Trophoblast cell (in vitro differentiated cells and primary cell): ENCODE results near the gene NADK. TPM values are rescaled to one million over a fixed set of nuclear protein-coding genes. Genes with fewer than 3 reads are reported as not detected.

Experiments
- DNase-seq, 2 donors: peaks; one replicate each; pipeline ENCODE4 v3.0.0-alpha.2; 2016
- H2AFZ ChIP-seq: 2 replicates; pipeline ENCODE4 v1.6.1; 2013; ENCODE audit warnings: low read length, moderate library complexity, mild to moderate bottlenecking; ENCODE audit not compliant: insufficient read depth, poor library complexity
- H2AK5ac ChIP-seq: 2 replicates; pipeline ENCODE4 v1.6.1; 2013; ENCODE audit warnings: mild to moderate bottlenecking, low read length
- H2BK120ac ChIP-seq: 2 replicates; pipeline ENCODE4 v1.6.1; 2013; ENCODE audit warnings: low read length, mild to moderate bottlenecking, moderate library complexity; ENCODE audit not compliant: insufficient read depth, poor library complexity
- H2BK12ac ChIP-seq: 2 replicates; pipeline ENCODE4 v1.6.1; 2013; ENCODE audit warnings: mild to moderate bottlenecking, low read length, moderate library complexity
- H2BK5ac ChIP-seq: 2 replicates; pipeline ENCODE4 v1.6.1; 2013; ENCODE audit warnings: low read length, low read depth, moderate library complexity, mild to moderate bottlenecking; ENCODE audit not compliant: poor library complexity
- H3K14ac ChIP-seq: 2 replicates; pipeline ENCODE4 v1.6.1; 2013; ENCODE audit warnings: mild to moderate bottlenecking, low read length
- H3K18ac ChIP-seq: 2 replicates; pipeline ENCODE4 v1.6.1; 2013; ENCODE audit warnings: mild to moderate bottlenecking, low read length
- H3K23ac ChIP-seq: 2 replicates; pipeline ENCODE4 v1.6.1; 2013; ENCODE audit warnings: low read length
- H3K27ac ChIP-seq: 2 replicates; pipeline ENCODE4 v1.5.1; 2013; ENCODE audit warnings: low read depth, mild to moderate bottlenecking, inconsistent platforms, low read length, moderate library complexity
- H3K27me3 ChIP-seq: 2 replicates; pipeline ENCODE4 v1.6.1; 2013; ENCODE audit warnings: inconsistent platforms, mild to moderate bottlenecking, low read length, moderate library complexity; ENCODE audit not compliant: insufficient read depth
- H3K36me3 ChIP-seq, 2 experiments: 1 replicate in 1 of 2; 2 replicates in 1 of 2; pipeline ENCODE4 v1.6.1; 2013; ENCODE audit warnings: low read length in 2 of 2, mild to moderate bottlenecking in 2 of 2, moderate library complexity in 1 of 2; ENCODE audit not compliant: insufficient read depth in 2 of 2, control insufficient read depth in 1 of 2
- H3K4ac ChIP-seq: 2 replicates; pipeline ENCODE4 v1.6.1; 2013; ENCODE audit warnings: low read depth, mild to moderate bottlenecking, low read length, moderate library complexity
- H3K4me1 ChIP-seq, 2 experiments: 1 replicate in 1 of 2; 2 replicates in 1 of 2; pipeline ENCODE4 v1.6.1; 2013; ENCODE audit warnings: low read length in 2 of 2, mild to moderate bottlenecking in 2 of 2, moderate library complexity in 1 of 2; ENCODE audit not compliant: insufficient read depth in 2 of 2, control insufficient read depth in 1 of 2
- H3K4me2 ChIP-seq: 2 replicates; pipeline ENCODE4 v1.6.1; 2013; ENCODE audit warnings: inconsistent platforms, mild to moderate bottlenecking, low read length, moderate library complexity
- H3K4me3 ChIP-seq: 2 replicates; pipeline ENCODE4 v1.5.1; 2013; ENCODE audit warnings: mild to moderate bottlenecking, low read depth, low read length, inconsistent platforms
- H3K79me1 ChIP-seq: one replicate; pipeline ENCODE4 v1.6.1; 2013; ENCODE audit warnings: low read length
- H3K79me2 ChIP-seq: 2 replicates; pipeline ENCODE4 v1.6.1; 2013; ENCODE audit warnings: low read length, mild to moderate bottlenecking; ENCODE audit not compliant: control insufficient read depth, insufficient read depth, poor library complexity
- H3K9ac ChIP-seq: 2 replicates; pipeline ENCODE4 v1.6.1; 2013; ENCODE audit warnings: mild to moderate bottlenecking, low read length
- H3K9me3 ChIP-seq: 2 replicates; pipeline ENCODE4 v1.6.1; 2013; ENCODE audit warnings: low read depth, mild to moderate bottlenecking, control low read depth, inconsistent platforms, low read length; ENCODE audit not compliant: insufficient read depth
- H4K12ac ChIP-seq: 2 replicates; pipeline ENCODE4 v1.6.1; 2013; ENCODE audit warnings: low read depth, mild to moderate bottlenecking, low read length, moderate library complexity
- H4K8ac ChIP-seq: 2 replicates; pipeline ENCODE4 v1.6.1; 2013; ENCODE audit warnings: low read depth, mild to moderate bottlenecking, low read length, moderate library complexity
- H4K91ac ChIP-seq: one replicate; pipeline ENCODE4 v1.6.1; 2013; ENCODE audit warnings: low read depth, mild to moderate bottlenecking, low read length, moderate library complexity
- WGBS: extraction: QIAGEN DNeasy Blood & Tissue Kit; methylation state at CpG from one replicate; pipeline ENCODE4 v1.1.7; 2013; ENCODE audit warnings: missing lambda C conversion rate; ENCODE audit not compliant: insufficient read length, insufficient coverage; ENCODE audit errors: extremely low coverage; 5-methylcytosine and 5-hydroxymethylcytosine counted together
- polyA plus RNA-seq: library from polyadenylated mRNA; stranded (reverse); fragments of 200-250 nt; gene quantifications from 2 replicates; pipeline ENCODE4 v1.2.3, GENCODE V29; 2013

NADK gene
- 38.9 and 41.2 TPM in 2 replicates for polyA plus RNA-seq

- H3K9ac ChIP-seq = peak within 1 kb of the TSS; percentile 99
- H3K4me2 ChIP-seq = peak within 1 kb of the TSS; percentile 90
- H2AFZ ChIP-seq = peak within 1 kb of the TSS; percentile 83
- H4K8ac ChIP-seq = peak within 1 kb of the TSS; percentile 96
- peak within 1 kb of the TSS; percentile 99 for H3K18ac ChIP-seq
- H2BK120ac ChIP-seq = peak within 1 kb of the TSS; percentile 93
- H3K23ac ChIP-seq = no peak within 1 kb of the TSS
- H4K12ac ChIP-seq = peak within 1 kb of the TSS; percentile 92
- H3K9me3 ChIP-seq = no peaks in the 10 kb centered on the region
- peaks cover 14 to 30% of the 10 kb centered on the region in 2 experiments for H3K4me1 ChIP-seq
- peaks cover 18% of the 10 kb centered on the region for H3K79me2 ChIP-seq
- H2BK5ac ChIP-seq = peak within 1 kb of the TSS; percentile 84
- peaks cover 13% of the 10 kb centered on the region for H3K79me1 ChIP-seq
- no peaks in the 10 kb centered on the region for H3K36me3 ChIP-seq
- WGBS = no CpG with 5 or more reads among the region's 99 CpGs
- peak within 1 kb of the TSS; percentile 97 for H3K4ac ChIP-seq
- H4K91ac ChIP-seq = peak within 1 kb of the TSS; percentile 97
- peak within 1 kb of the TSS; percentile 87 for H3K27ac ChIP-seq
- peak within 1 kb of the TSS; percentile 100 for H3K14ac ChIP-seq
- H2BK12ac ChIP-seq = peak within 1 kb of the TSS; percentile 61
- peak; percentile 66 to 87 for DNase-seq
- peak within 1 kb of the TSS; percentile 99 for H2AK5ac ChIP-seq
- no peaks in the 10 kb centered on the region for H3K27me3 ChIP-seq
- peak within 1 kb of the TSS; percentile 99 for H3K4me3 ChIP-seq
Observed at GRCh38 chr1:1777950-1778662, at the start of gene NADK. NADK (minus strand) TSS chr1:1778470; CDS start chr1:1765406, 13,064 bp downstream.

- Histone ChIP-seq H3K14ac (no peak overlapping the region), H3K18ac (no peak overlapping the region), H2BK12ac (no peak overlapping the region), H3K4me1 (peaks cover 0 to 5% of the 10 kb centered on the region in 2 experiments), H3K4me3 (no peak overlapping the region), H3K79me1 (no peaks in the 10 kb centered on the region), H3K4ac (peak overlapping the region; percentile 8), H3K9ac (no peak overlapping the region), H3K36me3 (peaks cover 26 to 28% of the 10 kb centered on the region in 2 experiments), H3K27me3 (no peaks in the 10 kb centered on the region), H2BK5ac (no peak overlapping the region), H4K8ac (no peak overlapping the region), H3K27ac (no peak overlapping the region), H2AFZ (no peak overlapping the region), H3K79me2 (peaks cover 1% of the 10 kb centered on the region), H3K4me2 (no peak overlapping the region), H3K23ac (no peak overlapping the region), H4K91ac (no peak overlapping the region), H2AK5ac (no peak overlapping the region), H2BK120ac (no peak overlapping the region), H4K12ac (no peak overlapping the region), H3K9me3 (no peaks in the 10 kb centered on the region)
- WGBS = no CpG with 5 or more reads among the region's 14 CpGs
- DNase-seq = no peak
Observed at GRCh38 chr1:1827089-1827848, 49.0 kb upstream of the NADK start.

- Histone ChIP-seq H2BK12ac (no peak overlapping the region), H3K4me1 (peaks cover 0 to 5% of the 10 kb centered on the region in 2 experiments), H3K79me2 (no peaks in the 10 kb centered on the region), H3K18ac (no peak overlapping the region), H3K79me1 (no peaks in the 10 kb centered on the region), H2AFZ (no peak overlapping the region), H3K4ac (peak overlapping the region; percentile 19), H3K27me3 (no peaks in the 10 kb centered on the region), H4K12ac (peak overlapping the region; percentile 2), H3K9ac (no peak overlapping the region), H3K36me3 (peaks cover 27 to 30% of the 10 kb centered on the region in 2 experiments), H3K14ac (no peak overlapping the region), H2AK5ac (no peak overlapping the region), H2BK5ac (no peak overlapping the region), H2BK120ac (no peak overlapping the region), H3K4me2 (no peak overlapping the region), H4K91ac (no peak overlapping the region), H4K8ac (no peak overlapping the region), H3K27ac (no peak overlapping the region), H3K23ac (no peak overlapping the region), H3K4me3 (no peak overlapping the region), H3K9me3 (no peaks in the 10 kb centered on the region)
- WGBS = no CpG with 5 or more reads among the region's 9 CpGs
- no peak for DNase-seq
Observed at GRCh38 chr1:1826356-1827088, 48.3 kb upstream of the NADK start.

GRCh38 chr1:1825217-1825616 lies 46.9 kb upstream of the NADK start:
- DNase-seq = no peak
- H3K4ac ChIP-seq = no peak overlapping the region

More at GRCh38 chr1:1825217-1825616, 46.9 kb upstream of the NADK start:
- Histone ChIP-seq H2AFZ (no peak overlapping the region), H4K12ac (no peak overlapping the region), H2BK12ac (no peak overlapping the region), H2AK5ac (no peak overlapping the region), H4K8ac (no peak overlapping the region), H3K4me1 (peaks cover 0 to 5% of the 10 kb centered on the region in 2 experiments), H3K18ac (no peak overlapping the region), H3K79me2 (no peaks in the 10 kb centered on the region), H3K9me3 (no peaks in the 10 kb centered on the region), H3K9ac (no peak overlapping the region), H3K4me3 (no peak overlapping the region), H3K14ac (no peak overlapping the region), H3K23ac (no peak overlapping the region), H3K4me2 (no peak overlapping the region), H3K79me1 (no peaks in the 10 kb centered on the region), H3K36me3 (peaks cover 26 to 27% of the 10 kb centered on the region in 2 experiments), H3K27me3 (no peaks in the 10 kb centered on the region), H3K27ac (no peak overlapping the region), H2BK120ac (no peak overlapping the region), H2BK5ac (no peak overlapping the region), H4K91ac (no peak overlapping the region)
- no CpG with 5 or more reads among the region's 5 CpGs for WGBS
